HG03108 (cell line): ENCODE results near the gene PRKAG2.
A peak's percentile ranks its signal among the peaks of the same experiment; 100 is the strongest.
"Not testable (repeated sequence)": the region's sequence is repeated elsewhere in the genome, so short reads cannot be mapped to it uniquely, and the experiment has no call there.

ENCODE experiments used
- ATAC-seq: cut with Tn5 transposase; IDR thresholded peaks from one replicate; pipeline ENCODE4 v1.9.1; 2021; ENCODE audit warnings: moderate library complexity; ENCODE audit not compliant: unreplicated experiment

The PRKAG2 gene

DNA sequence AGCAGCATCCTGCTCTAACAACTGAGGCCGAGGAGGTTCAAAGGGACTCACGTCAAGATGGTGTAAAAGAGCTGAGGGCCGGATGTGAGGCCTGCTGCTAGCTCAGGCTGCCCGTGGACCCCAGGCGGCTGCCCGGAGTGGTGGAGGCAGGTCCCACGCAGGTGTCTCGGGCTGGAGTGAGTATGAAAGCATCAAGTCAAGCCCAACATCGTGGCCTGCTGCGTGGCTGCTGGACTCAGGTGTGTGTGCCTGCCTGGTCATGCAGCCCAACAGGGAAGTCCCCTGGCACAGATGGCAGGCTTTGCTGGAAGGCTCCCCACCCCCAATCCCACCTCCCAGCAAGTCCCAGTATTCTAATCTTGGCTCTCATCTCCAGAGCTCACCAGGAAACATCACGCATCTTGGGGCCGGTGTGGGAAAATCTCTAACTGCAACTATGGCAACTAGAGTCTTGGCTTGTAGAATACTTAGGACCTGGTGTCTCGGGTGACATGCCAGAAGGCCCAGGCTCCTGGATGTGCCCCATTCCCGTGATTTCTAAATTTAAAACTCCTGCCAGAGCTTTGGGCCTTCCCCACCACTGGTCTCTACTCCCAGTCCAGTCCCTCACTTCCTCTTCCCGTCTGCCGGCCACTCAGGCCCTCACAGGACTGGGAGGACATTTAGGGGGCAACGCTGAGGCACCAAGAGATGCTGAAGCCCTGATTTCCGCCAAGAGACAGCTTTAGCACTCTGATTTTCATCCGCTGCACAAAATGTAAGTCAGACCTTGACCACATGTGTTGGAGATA is 85.9 kb downstream of the PRKAG2 start:
- ATAC-seq = no peak

DNA sequence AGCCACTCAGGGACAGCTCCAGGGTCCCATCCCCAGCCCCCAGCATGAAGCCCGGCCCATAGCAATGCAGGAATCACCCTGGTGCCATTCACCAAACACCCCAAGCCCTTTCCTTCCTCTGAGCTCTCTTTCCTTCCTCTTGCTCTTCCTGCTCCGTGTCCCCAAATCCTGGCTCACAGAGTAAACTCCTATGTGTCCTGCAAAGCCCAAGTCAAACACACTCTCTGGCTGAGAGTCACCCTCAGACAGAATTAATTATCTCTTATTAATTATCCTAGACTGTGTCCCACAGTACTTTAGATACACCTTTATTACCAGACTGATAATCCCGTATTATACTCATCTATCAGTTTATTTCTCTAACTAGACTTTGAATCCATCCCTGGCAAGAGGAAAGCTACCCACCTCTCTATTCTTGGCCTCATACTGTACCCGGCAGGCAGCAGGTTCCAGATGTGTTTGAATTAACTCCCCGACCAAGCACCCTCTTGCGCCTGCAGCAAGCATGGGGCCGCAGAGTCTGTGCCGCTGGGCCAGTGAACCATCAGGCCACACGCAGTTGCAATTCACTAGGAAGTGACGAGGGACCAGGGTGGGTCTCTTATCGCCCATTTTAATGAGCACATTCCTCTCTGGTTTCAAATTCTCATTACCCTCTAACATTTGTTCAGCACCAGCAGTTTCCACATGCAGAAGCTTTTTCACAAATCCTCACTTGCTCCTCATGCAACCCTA is 86.7 kb downstream of the PRKAG2 start:
- no peak for ATAC-seq

DNA sequence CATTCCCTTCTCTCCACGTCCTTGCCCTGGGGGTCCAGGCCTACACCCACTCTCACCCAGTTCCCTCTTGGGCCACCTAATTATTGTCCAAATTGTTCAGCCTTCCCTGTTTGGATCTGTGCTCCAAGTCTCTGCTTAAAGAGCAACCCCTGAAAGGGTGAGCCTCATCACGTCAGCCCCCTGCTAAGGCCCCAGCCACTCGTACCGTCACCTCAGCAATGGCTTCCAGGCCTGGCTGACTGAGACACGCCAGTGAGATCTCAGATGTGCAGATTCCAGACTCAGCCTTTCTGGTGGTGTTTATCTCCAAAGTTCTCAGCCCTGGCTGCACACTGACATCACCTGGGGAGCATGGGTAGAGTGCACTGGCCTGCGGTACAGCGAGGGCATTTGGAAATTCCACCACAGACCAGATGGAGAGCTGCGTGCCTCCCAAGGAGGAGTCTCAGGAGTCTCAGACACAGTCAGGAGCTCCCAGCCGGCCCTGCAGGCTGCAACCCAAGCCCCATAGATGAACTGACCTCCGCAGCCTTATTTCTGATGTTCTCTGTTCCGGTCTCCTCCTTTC is 87.5 kb downstream of the PRKAG2 start:
- ATAC-seq = no peak

DNA sequence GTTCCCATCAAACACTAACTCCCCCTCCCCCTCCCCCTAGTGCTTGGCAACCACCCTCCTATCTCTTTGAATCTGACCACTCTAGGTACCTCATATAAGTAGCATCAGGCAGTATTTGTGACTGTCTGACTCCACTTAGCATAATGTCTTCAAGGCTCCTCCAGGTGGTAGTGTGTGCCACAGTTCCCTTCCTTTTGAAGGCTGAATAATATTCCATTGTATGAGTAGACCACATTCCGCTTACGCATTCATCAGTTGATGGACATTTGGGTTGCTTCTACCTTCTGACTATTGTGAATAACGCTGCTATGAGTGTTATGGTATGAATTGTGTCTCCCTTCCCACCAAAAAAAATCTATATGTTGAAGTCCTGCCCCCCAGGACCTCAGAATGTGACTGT is 89.6 kb downstream of the PRKAG2 start:
- ATAC-seq = no peak

DNA sequence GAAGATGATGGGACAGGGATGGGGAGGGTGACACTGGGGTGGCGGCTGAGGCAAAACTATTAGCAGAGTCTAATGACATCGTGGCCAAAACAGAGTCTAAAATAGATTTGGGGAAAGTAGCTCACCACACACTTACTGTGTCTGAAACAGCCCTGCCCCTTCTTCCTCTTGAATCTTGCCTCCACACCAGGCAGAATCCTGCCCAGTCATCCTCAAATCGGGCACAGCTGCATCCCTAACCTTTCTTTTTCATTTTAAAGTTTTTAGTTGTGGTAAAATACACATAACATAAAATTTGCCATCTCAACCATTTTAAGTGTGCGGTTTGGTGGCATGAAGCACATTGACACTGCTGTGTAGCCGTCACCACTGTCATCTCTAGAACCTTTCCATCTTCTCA is 90.0 kb downstream of the PRKAG2 start:
- ATAC-seq = no peak

DNA sequence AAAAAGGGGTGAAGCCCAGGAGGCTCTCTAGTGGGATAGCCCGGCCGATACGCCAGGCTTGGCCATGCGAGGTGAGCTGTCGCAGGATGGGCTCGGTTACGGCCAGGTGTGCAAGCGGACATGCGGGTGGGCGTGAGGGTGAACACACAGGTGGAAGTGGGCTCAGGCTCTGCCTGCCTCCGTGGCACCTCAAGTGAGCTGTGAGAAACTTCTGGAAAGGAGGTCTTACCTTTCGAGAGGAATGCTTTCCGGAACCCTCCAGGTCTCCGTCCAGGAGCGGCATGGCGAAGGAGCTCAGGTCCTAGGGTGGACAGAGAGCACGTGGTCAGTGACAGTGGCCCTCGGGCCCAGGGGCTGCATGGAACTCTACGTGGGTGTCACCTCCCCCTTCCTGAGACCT is 90.7 kb downstream of the PRKAG2 start:
- ATAC-seq = no peak

DNA sequence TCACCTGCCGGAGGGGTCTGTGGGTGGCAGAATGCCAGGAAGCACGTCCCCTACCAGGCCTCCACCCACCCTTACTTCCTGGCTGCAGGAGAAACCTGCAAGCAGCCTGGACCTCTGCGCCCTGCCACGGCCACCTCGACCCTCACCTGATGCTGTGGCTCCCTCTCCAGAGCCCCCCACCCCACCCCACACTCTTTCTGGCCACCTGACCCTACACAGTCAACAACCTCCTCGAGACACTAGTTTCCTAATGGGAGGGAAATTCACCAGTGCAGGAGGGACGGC is 91.3 kb downstream of the PRKAG2 start:
- ATAC-seq = no peak

DNA sequence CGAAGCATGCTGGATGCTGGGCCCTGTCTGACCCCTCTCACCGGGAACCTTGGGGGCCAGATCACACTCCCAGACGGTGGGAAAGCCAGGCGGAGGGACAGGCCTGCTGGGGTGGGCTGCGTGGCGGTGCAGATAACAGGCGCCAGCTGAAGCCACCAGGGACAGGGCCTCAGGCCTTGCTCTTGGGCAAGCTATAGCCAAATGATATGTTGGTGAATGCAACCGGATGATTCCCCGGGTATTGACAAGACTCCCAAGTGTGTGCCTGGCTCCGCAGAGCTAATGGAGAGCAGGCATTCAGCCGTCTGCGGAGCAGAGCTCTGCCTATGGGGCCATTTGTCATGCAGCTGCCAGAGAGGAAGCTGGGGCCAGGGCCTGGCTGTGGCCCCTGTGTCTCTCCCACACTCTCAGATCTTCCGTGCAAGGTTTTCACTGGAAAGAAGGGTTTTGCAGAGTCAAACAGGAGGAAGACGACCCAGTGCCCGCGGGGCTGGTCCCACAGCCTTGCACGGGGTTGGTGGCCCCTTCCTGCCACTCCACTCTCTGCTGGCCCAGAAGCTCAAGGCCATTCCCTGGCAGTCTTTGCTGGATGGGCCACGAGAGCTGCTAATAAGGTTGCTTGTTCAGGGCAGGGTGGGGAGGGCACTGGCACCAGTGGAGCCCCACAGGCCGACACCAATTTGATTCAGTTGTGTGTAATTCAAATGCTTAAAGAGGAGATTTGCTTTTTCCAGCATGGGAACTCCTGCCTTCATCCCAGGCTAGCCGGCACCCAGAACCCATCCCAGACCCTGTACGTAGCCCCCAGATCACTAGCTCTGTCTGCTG is 91.8 kb downstream of the PRKAG2 start:
- ATAC-seq = no peak

DNA sequence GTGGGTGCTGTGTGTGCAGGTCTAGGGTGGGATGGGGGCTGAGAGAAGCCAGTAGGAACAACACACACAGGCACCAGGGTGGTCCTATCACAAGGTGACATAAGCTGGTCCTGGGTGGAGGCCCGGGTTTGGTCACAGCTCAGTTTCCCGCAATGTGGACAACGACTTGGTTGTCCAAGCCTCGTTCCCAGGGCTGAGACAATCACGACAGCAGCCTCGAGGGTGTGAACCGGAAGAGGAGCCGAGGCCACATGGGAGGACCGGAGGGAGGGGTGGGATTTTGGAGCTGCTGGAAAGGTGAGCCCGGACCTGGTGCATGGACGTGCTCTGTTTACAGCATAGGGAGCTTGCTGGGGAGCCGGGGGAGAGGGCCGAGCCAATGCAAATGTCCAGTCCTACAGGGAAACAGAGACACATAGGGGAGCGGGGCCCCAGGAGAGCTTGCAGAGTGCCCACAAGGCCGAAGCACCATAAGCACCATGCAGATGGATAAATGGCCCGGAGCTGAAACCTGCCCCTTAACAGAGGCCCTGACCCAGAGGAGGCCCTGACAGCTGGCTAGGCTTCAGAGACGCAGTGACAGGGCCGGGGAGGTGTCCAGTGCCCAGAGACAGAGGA is 92.8 kb downstream of the PRKAG2 start:
- no peak for ATAC-seq

DNA sequence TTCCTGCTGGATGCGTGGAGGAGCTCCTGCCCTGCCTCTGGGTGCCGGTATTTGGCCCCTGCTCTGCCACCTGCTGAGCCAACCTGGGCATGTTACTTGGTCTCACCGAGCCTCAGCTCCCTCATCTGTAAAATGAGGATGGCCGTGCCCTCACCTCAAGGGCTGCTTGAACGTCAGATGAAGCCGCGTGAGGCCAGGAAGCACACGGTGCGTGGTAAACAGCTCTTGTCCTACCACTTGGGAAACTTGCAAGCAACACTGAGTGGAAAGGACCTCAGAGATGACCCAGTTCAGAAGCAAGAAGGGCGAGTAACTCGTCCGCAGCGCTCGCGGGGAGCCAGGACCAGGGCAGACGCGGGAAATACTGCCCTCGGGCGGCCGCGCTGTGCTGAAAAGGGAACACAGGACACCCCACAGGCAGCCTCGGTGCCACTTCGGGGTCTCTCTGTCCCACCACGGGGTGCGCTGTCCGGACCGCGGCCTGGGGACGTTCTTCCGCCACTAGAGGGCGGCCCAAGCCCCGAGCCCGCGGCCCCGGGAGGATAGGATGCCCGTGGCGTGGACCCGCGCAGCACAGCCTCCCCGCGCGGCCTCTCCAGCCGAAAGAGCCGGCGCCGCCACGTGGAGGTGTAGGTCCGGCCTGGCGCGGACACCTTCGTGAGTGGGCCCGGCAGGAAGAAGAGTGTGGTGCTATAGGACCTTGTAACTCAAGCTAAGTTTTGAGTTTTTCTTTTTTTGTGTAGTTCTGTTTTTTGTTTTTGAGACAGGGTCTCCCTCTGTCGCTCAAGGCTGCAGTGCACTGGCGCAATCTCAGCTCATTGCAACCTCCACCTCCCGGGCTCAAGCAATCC is 94.1 kb downstream of the PRKAG2 start:
- ATAC-seq = peak; percentile 76

DNA sequence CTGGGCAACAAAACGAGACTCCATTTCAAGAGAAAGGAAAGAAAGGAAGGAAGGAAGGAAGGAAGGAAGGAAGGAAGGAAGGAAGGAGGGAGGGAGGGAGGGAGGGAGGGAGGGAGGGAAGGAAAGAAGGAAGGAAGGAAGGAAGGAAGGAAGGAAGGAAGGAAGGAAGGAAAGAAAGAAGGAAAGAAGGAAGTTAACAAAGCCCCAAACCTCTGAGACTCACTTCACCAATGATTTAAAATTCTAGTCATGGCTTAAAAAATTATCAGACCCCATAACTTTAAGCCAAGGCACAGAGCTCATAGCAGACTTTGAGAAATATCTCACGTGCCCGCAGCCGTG is 94.7 kb downstream of the PRKAG2 start:
- not testable (repeated sequence) for ATAC-seq

DNA sequence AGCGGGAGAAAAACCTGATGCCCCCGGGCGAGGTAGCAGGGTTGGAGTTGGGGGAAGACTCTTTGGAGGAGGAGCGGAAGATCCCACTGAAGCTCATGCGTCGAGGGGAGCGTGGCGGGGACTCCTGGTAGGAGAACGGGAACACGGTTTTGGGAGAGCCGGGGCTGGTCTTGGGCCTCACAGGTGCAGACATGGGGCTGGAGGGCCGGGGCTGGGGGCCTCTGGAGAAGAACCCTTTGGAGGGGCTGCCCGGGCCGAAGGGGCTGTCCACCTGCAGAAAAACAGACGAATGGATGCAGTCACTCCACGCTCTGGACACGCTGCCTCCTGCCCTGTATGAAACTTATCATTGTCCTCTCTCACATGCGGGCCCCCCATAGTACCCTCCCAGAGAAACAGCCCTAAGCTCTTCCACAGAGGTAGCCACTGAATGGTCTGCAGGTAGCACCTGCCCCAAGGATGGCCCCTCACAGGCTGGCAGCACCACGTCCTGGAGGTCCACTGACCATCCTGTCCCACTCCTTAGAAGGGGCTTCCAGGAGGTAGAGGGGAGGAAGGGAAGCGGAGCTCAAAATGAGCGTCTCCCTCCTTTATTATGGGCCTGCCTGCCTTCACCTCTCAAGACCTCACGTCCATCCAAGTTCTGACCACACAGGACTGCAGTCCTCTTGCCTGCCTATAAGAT is 95.6 kb downstream of the PRKAG2 start:
- ATAC-seq = no peak

DNA sequence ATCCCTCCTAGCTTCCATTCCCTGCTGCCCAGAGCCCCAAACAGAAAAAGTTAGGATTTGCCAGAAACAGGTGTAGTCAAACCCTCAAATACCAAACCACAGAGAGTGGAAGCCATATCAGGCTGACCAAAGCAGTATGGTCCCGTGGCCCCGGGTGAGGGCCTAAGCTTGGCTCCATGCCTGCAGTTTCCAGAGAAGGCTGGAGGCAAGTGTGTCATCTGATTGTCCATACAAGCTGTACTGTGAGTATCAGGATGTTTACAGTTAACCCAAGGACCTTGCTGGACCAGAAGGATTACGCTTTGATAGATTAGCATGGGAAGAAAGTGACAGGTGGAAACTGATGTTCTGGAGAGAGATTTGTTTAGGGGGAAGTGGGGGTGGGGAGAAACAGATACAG is 96.3 kb downstream of the PRKAG2 start:
- ATAC-seq = no peak

DNA sequence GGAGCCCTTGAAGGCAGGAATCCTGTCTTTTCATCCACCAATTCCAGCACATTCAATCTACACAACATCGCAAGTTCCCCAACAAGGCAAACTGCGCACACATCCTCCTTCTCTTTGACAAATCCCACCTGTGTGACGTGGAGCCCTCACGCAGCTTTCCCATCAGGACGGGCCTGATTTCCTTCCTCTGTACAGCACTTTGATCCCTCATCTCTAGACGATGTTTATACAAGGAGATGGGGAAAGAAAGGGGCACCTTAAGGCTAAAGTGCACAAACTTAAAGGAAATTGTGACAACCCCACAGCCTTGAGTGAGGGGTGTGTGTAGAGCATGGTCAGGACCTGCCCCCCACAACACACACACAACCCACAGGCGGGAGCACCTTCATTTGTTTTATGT is 97.2 kb downstream of the PRKAG2 start:
- ATAC-seq = no peak

DNA sequence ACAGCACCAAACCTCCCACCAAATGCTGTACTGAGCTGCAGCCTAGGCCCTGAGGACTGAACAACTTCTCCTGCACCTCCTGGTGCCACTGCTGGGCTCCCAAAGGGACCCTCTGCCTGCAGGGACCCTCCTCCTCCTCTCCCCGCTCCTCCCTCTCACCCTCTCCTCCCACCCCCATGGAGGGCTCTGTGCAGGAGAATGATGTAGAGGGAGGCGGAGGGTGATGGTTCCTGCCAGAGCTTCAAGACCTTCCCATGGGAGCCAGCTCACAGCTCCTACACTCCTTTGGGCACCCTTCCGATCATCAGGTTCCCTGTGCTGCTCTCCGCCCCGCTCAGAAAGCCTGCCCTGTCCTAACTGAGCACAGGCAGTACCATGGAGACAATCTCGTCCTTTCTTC is 97.7 kb downstream of the PRKAG2 start:
- ATAC-seq = no peak

DNA sequence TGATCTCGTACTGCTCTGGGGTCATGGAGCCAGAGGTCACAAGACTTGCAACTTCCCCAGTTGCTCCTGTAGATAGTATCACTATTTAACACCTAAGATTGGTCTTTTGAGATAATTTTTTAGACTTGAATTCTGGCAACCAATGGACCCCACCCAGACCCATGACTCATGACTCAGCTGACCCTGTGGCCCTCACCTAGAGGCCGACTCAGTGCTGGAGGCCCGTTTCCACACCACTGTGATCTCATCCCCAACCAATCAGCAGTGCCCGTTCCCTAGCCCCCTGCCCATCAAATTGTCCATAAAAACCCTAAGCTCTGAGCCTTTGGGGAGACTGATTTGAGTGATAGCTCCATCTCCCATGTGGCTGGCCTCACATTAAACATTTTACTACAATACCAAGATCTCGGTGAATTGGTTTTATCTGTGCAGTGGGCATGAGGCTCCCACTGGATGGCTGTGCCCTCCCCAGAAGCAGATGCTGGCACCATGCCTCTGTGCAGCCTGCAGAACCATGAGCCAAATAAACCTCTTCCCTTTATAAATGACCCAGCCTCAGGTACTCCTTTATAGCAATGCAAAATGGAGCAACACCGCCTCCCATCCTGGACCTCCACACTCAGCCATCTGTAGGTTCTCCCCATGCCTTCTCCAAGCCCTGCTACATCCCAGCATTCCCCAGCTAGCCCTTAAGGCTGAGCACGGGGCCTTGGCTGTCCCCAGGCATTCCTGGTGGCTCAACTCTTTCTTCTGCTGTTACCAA is 98.8 kb downstream of the PRKAG2 start:
- ATAC-seq = no peak

DNA sequence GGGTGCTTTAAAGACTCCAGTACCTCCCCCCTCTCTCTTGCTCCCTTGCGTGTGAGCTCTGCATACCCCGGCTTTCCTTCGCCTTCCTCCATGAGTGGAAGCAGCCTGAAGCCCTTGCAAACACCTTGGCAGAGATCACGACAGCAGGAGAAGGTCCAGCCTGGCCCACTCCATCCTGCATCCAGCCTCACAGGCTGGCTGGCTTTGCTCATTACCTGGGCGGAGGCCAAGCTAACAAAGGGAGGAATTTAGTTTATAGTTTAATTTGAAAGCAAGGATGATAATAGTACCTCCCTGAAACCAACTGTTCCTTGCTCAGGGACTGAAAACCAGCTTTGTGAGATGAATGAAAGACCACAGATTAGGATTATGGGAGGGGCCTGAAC is 99.4 kb downstream of the PRKAG2 start:
- no peak for ATAC-seq

DNA sequence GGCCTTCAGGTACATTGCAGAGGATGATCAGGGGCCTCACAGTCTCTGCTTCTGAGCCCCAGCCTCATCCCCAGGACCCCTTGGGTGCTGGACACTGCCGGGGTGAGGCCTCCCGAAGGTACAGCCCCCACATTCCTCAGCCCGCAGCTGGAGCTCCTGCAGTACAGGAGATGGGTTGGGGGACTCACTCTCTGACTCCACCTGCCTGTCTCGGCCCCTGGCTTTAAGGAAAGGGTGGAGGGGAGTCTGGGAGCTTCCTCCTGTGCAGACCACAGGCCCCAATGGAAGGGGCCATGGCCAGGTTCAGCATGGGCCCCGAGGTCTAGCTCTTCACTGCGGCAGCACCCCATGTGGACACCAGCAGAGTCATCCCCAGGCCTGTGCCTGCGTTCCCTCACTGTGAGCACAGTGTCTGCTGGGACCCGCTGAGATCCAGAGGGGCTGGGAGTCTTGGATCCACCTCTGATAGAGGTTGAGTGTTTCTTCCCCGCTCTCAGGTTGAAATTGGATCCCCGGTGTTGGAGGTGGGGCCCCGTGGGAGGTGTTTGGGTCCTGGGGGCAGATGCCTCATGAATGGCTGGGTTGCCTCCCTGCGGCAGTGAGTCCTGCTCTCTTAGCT is 99.9 kb downstream of the PRKAG2 start:
- ATAC-seq = no peak

DNA sequence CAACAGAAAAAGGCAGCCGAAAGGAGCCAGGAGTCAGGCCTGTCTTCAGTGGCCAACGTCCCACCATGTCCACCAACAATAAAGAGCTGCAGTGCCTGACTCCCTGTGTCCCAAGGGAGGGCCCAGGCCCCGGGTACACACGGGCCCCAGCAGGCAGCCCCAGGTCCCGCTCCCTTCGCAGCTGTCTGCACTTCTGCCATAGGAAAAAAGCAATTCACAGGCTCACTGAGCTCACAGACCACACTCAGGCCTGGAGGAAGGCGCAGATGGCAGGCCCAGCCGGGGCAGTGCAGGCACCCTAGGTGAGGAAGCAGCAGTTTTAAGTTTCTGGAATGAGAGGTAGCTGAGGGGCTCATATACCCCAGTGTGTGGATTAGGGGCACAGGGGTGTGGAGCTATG is 100.5 kb downstream of the PRKAG2 start:
- ATAC-seq = no peak
